Activated B cell treated with CpG ODN at 0.5 μM for 24 hours (primary cell): ENCODE data around the gene SPSB1. TPM values are rescaled to one million over a fixed set of nuclear protein-coding genes. Genes with fewer than 3 reads are reported as not detected.
A peak's percentile ranks its signal among the peaks of the same experiment; 100 is the strongest.

ENCODE experiments used
- ATAC-seq: fragments of 200-7000 bp; cut with Tn5 transposase; one replicate; pipeline ENCODE4 v1.10.0; 2021; ENCODE audit warnings: low read depth, mild to moderate bottlenecking, moderate library complexity
- CTCF ChIA-PET: fragments of 350-600 bp; sonication (Branson Sonifier 250); formaldehyde crosslinking; loops from one replicate; lab custom pipeline; 2021; ENCODE audit warnings: antibody characterized with exemption; lab: Charles Lee
- POLR2A ChIA-PET: fragments of 350-600 bp; sonication (Branson Sonifier 250); formaldehyde crosslinking; loops from one replicate; lab custom pipeline; 2021; ENCODE audit warnings: antibody characterized with exemption; lab: Charles Lee
- DNase-seq: peaks from one replicate; pipeline ENCODE4 v3.0.0; 2022
- H3K27ac Mint-ChIP-seq: one replicate; pipeline ENCODE4 v1.8.0; 2020; ENCODE audit warnings: mixed read lengths
- H3K27me3 Mint-ChIP-seq: one replicate; pipeline ENCODE4 v1.8.0; 2021; ENCODE audit warnings: mixed read lengths
- H3K36me3 Mint-ChIP-seq: one replicate; pipeline ENCODE4 v1.8.0; 2021; ENCODE audit warnings: low read depth, mixed read lengths
- H3K4me1 Mint-ChIP-seq: one replicate; pipeline ENCODE4 v1.8.0; 2021; ENCODE audit warnings: mixed read lengths
- H3K4me3 Mint-ChIP-seq: one replicate; pipeline ENCODE4 v1.8.0; 2020; ENCODE audit warnings: mild to moderate bottlenecking, mixed read lengths
- H3K9me3 Mint-ChIP-seq: one replicate; pipeline ENCODE4 v1.8.0; 2020; ENCODE audit warnings: mixed read lengths
- intact Hi-C: fragments of 100-400 bp; cut with micrococcal nuclease; formaldehyde crosslinking; loops from one replicate; pipeline ENCODE4 v1.15.1; 2024
- total RNA-seq: library from RNA; stranded (reverse); gene quantifications from 2 replicates; pipeline ENCODE4 v1.2.3, GENCODE V29; 2022
- TF ChIP-seq, protein P1 (sequence below): fragments of 200-600 bp; IDR thresholded peaks from one replicate; pipeline ENCODE4 v1.8.0; 2022; ENCODE audit warnings: antibody characterized with exemption, mild to moderate bottlenecking

Gene SPSB1
- total RNA-seq, 1 donor from 2014 or later, result 6.1 TPM

DNA sequence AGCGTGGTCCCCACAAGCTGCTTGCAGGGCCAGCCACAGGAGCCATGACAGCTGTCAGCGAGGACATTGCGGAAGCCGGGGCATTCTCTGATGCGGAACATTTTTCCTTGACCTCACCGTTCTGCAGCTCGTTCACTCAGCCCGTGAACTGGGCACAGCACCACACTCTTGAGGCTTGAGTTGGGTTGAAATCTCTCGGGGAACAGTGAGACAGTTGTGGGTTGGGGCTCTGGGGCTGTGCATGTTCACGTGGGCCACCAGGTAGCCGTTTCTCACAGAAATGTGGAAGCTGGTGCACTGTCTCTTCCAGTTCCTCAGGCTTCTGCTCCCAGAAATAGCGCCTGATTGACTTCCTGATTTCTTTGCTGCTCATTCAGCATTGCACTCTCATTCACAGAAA, 69.8 kb downstream of the SPSB1 start:
- TF ChIP-seq, protein P1, sequence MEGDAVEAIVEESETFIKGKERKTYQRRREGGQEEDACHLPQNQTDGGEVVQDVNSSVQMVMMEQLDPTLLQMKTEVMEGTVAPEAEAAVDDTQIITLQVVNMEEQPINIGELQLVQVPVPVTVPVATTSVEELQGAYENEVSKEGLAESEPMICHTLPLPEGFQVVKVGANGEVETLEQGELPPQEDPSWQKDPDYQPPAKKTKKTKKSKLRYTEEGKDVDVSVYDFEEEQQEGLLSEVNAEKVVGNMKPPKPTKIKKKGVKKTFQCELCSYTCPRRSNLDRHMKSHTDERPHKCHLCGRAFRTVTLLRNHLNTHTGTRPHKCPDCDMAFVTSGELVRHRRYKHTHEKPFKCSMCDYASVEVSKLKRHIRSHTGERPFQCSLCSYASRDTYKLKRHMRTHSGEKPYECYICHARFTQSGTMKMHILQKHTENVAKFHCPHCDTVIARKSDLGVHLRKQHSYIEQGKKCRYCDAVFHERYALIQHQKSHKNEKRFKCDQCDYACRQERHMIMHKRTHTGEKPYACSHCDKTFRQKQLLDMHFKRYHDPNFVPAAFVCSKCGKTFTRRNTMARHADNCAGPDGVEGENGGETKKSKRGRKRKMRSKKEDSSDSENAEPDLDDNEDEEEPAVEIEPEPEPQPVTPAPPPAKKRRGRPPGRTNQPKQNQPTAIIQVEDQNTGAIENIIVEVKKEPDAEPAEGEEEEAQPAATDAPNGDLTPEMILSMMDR, result no peak
- Mint-ChIP-seq H3K27ac (no peak overlapping the region), H3K4me1 (peaks cover 22% of the 10 kb centered on the region), H3K36me3 (peaks cover 5% of the 10 kb centered on the region), H3K27me3 (no peaks in the 10 kb centered on the region), H3K9me3 (no peaks in the 10 kb centered on the region), H3K4me3 (peak overlapping the region; percentile 78)
- ChIA-PET CTCF (interaction anchor here (1.0 to 1.1 kb wide), 2 partner anchors 72 to 93 kb away, joined by 3 read pairs; no protein-coding TSS in a partner anchor), POLR2A (interaction anchor here (1.2 to 1.7 kb wide), 2 partner anchors 51 to 64 kb away, joined by 4 to 8 read pairs; no protein-coding TSS in a partner anchor)
- peak; percentile 25 for DNase-seq
- intact Hi-C loops, result loop anchor here (2.0 to 5.0 kb wide), 4 partner anchors 40 to 70 kb away; partner anchors contain the start of gene SPSB1
- peak; percentile 68 for ATAC-seq

DNA sequence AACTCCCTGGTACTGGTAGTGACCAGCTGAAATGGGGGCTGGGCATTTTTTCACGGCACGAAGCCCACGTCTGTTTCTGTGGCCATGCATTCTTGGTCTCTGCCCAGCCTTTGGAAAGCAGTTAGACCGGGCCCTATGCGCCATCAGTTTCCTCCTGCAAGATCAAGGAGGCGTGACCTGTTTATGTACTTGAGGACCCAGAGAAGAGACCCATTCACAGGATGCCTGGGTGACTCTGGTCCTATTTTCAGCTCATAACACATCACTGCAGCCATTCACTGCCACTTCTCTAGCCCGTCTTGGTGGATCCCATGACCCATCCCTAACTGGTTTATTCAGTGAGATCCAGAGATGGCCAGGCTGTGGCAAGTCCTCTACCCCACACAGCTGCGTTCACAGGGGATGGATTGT, 70.4 kb downstream of the SPSB1 start:
- intact Hi-C loops, result loop anchor here (2.0 to 5.0 kb wide), 4 partner anchors 41 to 70 kb away; partner anchors contain the start of gene SPSB1
- CTCF ChIA-PET, result interaction anchor here (0.9 to 1.1 kb wide), 3 partner anchors 73 to 93 kb away, joined by 3 read pairs; no protein-coding TSS in a partner anchor
- Mint-ChIP-seq H3K27me3 (no peaks in the 10 kb centered on the region), H3K4me3 (peak overlapping the region; percentile 8), H3K9me3 (no peaks in the 10 kb centered on the region), H3K27ac (no peak overlapping the region), H3K36me3 (peaks cover 7% of the 10 kb centered on the region), H3K4me1 (peaks cover 22% of the 10 kb centered on the region)
- TF ChIP-seq, protein P1, result no peak
- DNase-seq, result no peak
- POLR2A ChIA-PET, result interaction anchor here (0.6 to 1.7 kb wide), 3 partner anchors 45 to 64 kb away, joined by 4 to 8 read pairs (median 4); no protein-coding TSS in a partner anchor
- ATAC-seq, result no peak

DNA sequence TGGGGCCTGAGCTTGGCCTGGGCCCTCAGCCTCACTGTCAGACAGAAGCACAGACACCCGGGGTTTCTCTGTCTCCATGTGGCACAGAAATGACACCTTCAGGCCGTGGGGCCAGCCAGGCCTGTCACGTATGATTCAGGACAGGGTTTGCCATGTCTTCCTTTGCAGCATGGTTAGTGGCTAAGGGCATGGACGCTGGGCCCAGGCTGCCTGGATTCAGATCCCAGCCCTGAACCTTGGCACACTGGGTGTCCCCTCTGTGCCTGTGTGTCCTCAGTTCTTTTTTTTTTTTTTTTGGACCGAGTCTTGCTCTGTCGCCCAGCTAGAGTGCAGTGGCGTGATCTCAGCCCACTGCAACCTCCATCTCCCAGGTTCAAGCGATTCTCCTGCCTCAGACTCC, 73.6 kb downstream of the SPSB1 start:
- ChIA-PET POLR2A (no interaction called here), CTCF (no interaction called here)
- intact Hi-C loops, result no loop called here
- DNase-seq (no peak), ATAC-seq (no peak)
- Mint-ChIP-seq H3K27me3 (no peaks in the 10 kb centered on the region), H3K36me3 (peaks cover 7% of the 10 kb centered on the region), H3K4me3 (no peak overlapping the region), H3K27ac (no peak overlapping the region), H3K4me1 (peaks cover 24% of the 10 kb centered on the region), H3K9me3 (no peaks in the 10 kb centered on the region)
- TF ChIP-seq, protein P1, result no peak

DNA sequence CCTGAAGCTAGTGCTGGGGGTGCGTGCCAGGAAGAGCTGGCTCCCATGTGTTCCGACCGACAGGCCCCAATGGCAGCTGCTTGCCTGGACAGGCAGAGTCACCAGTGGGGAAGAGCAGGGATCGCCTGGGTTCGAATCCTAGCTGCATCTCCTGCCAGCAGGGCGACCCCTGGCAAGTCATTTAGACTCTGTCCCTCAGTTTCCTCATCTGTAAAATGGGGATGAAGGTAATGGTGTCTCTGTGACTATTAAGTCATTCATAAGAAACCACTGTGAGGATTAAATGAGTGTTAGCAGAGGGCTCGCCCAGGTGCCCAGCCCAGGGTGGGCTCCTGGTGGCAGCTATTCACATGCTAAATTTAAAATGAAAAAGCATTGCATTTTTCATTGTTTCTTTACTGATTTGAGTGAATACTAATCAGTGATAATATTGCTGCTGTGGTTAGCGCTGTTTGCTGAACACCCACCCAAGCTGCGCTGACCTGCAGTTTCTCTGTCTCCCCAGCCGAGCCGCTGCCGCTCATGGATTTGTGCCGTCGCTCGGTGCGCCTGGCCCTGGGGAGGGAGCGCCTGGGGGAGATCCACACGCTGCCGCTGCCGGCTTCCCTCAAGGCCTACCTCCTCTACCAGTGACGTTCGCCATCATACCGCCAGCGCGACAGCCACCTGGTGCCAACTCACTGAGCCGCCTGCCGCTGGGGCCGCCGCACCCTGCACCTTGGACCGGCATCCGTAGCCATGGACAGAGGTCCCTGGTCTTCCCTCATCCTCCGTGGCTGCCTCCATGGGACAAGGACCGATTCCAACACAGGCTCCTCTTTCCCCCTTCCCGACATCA, 74.5 kb downstream of the SPSB1 start:
- ChIA-PET POLR2A (interaction anchor here (0.8 kb wide), 1 partner anchor 78 kb away, joined by 3 read pairs; no protein-coding TSS in a partner anchor), CTCF (no interaction called here)
- intact Hi-C loops, result no loop called here
- Mint-ChIP-seq H3K9me3 (no peaks in the 10 kb centered on the region), H3K4me1 (peaks cover 17% of the 10 kb centered on the region), H3K36me3 (peaks cover 7% of the 10 kb centered on the region), H3K4me3 (no peak overlapping the region), H3K27ac (no peak overlapping the region), H3K27me3 (no peaks in the 10 kb centered on the region)
- no peak for ATAC-seq
- no peak for DNase-seq
- TF ChIP-seq, protein P1, result no peak

DNA sequence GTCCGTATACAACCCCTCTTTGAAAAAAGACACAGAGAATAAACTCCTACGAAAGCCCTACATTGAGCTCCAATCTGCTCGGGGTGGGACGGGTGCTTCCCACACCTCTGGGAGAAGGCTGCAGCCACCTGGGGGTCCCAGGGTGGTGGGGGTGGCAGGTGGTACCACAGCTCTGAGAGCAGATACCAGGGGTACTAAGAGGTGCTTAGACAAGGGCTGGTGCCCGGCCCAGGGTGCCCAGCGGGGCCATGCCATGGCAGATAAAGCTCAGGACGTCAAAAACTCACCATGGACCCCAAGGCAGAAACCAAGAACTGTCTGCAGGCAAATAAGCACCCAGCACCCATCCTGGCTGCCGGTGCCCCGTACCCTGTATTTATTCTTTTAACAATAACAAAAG, 75.1 kb downstream of the SPSB1 start:
- no peak for DNase-seq
- H3K4me3 Mint-ChIP-seq, result no peak overlapping the region
- TF ChIP-seq, protein P1, result no peak
- ChIA-PET CTCF (no interaction called here), POLR2A (interaction anchor here (0.6 to 0.8 kb wide), 2 partner anchors 79 to 493 kb away, joined by 3 to 9 read pairs; no protein-coding TSS in a partner anchor)
- no peaks in the 10 kb centered on the region for H3K9me3 Mint-ChIP-seq
- no peaks in the 10 kb centered on the region for H3K27me3 Mint-ChIP-seq
- no peak for ATAC-seq
- peaks cover 7% of the 10 kb centered on the region for H3K36me3 Mint-ChIP-seq
- H3K27ac Mint-ChIP-seq, result no peak overlapping the region
- peaks cover 10% of the 10 kb centered on the region for H3K4me1 Mint-ChIP-seq
- intact Hi-C loops, result no loop called here
